GM18861 (cell line): ENCODE data around the gene HELZ.

ENCODE experiments used
- ATAC-seq: cut with Tn5 transposase; IDR thresholded peaks from one replicate; pipeline ENCODE4 v1.9.1; 2021; ENCODE audit not compliant: unreplicated experiment

HELZ gene

DNA sequence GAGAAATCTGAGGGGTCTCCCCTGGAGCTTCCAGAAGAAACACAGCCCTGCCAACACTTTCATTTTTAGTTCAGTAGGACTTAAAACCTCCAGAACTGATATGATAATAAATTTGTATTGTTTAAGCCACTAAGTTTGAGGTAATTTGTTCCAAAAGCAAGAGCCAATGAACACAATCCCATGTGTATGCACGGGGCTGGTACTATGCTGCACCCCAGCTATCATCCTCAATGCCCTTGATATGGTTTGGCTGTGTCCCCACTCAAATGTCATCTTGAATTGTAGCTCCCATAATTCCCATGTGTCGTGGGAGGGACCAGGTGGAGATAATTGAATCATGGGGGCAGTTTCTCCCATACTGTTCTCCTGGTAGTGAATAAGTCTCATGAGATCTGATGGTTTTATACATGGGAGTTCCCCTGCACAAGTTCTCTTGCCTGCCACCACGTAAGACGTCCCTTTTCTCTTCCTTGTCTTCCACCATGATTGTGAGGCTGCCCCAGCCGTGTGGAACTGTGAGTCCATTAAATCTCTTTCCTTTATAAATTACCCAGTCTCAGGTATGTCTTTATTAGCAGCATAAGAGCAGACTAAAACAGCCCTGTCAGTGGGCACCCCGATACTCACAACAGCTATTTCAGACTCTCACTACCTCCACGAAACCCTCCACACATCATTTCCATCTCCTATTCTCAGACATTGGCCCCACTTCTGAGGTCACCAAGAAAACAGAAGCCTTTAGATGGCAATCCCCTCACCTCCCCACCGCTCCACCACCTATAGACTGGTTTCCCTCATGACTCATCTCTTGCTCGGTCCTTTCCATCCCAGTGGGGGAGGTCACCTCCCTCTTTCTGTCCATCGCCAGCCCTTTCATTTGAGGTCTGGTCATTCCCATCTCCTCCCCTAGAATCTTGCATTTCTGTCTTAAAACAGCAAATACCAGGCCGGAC lies 209.6 kb downstream of the HELZ start:
- no peak for ATAC-seq

DNA sequence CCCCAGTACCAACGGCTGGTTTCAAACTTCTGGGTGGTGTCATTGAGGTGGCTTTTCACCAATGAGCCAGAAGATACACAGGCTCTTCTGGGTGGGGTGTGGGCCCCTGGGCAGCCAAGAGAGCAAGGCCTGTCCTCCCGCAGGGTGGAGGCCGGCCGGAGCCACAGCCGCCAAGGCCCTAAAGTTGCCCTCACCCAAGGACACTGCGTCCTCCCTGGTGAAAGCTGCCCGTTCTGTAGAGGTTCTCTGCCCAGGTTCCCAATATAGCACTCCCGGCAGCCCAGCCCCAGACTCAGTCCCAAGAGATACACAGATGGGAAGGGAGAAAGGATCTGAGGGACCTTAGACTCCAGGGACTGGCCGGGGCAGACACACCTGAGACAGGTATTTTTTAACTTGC lies 211.4 kb downstream of the HELZ start:
- ATAC-seq, result no peak

DNA sequence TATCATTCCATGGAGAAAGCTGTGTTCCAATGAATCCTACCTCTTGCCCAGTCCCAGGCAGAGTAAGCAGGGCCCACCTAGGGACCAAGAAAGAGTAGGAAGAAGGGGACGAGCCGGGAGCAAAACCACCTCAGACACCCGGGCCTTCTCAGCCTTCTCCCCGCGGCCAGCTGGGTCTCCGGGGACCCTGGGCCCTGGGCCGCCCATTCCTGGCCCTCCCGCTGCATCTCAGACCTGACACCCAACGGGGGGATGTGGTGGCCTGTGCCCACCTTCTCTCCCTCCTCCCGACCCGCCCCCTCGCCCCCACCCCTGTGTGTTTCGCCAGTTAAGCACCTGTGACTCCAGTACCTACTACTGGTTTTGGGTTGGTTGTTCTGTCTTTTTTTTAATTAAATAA lies 212.0 kb downstream of the HELZ start:
- no peak for ATAC-seq

DNA sequence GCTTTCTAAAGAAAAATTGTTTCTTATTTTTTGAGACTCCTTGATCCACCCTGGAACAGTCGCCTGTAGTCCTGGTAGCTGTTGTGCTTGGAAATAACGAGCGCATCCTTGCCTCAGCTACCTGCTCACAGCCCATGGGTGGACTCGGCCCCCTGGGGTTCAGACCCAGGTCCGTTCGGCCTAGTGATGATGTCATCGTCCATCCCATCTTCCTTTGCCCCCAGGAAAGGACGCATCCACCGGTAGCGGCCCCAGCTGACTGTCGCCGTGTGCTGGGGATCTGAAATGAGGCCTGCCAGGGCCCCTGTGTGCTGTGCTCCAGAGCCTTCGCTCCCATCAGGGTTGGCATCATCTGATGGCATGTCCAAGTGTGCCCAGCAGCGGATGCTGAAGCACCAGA lies 212.6 kb downstream of the HELZ start:
- no peak for ATAC-seq

DNA sequence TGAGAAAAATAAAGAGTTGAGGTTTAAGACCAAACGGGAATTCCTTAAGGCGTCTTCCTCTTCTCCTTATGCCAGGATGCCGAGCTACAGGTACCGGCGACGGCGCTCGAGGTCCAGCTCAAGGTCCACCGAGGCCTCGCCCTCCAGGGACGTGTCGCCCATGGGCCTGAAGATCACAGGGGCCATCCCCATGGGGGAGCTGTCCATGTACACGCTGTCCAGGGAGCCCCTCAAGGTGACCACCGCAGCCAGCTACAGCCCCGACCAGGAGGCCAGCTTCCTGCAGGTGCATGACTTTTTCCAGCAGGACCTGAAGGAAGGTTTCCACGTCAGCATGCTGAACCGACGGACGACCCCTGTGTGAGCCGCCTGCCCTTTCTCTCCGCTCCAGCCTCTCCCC lies 214.4 kb downstream of the HELZ start:
- ATAC-seq, result no peak

DNA sequence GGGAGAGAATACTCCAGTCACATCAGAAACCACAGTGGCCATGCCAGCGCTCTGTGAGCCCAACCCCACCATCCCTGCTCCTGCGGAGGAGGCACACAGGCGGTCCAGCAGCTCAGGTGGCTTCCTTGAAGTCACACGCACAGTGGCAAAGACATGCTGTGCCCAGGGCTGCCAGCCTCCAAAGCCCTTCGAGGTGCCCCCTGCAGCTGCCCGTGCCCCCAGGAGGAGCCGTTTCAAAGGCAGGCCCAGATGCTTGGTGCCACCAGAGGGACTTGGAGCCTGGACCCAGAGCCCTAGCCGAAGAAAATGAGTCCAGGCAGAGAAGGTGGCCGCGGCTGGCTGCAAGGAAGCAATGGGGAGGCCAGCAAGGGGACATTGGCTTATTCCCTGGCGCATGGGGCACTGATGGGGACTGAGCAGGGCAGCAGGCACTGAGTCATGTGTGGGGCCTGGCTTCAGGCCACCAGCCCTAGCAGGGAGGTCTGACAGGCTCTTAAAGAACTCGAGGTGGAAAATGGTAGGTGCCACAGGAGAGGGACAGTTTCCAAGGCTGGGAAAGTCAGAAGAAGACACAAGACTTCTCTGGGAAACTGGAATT lies 217.9 kb downstream of the HELZ start:
- no peak for ATAC-seq

DNA sequence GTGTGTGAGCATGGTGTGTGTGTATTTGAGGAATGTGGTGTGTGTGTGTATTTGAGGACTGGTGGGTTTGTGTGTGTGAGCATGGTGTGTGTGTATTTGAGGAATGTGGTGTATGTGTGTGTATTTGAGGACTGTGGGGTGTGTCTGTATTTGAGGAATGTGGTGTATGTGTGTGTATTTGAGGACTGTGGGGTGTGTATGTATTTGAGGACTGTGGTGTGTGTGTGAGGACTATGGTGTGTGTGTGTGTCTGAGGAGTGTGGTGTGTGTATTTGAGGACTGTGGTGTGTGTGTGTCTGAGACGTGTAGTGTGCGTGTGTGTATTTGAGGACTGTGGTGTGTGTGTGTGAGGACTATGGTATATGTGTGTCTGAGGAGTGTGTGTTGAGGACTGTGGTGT lies 218.7 kb downstream of the HELZ start:
- ATAC-seq, result no peak

DNA sequence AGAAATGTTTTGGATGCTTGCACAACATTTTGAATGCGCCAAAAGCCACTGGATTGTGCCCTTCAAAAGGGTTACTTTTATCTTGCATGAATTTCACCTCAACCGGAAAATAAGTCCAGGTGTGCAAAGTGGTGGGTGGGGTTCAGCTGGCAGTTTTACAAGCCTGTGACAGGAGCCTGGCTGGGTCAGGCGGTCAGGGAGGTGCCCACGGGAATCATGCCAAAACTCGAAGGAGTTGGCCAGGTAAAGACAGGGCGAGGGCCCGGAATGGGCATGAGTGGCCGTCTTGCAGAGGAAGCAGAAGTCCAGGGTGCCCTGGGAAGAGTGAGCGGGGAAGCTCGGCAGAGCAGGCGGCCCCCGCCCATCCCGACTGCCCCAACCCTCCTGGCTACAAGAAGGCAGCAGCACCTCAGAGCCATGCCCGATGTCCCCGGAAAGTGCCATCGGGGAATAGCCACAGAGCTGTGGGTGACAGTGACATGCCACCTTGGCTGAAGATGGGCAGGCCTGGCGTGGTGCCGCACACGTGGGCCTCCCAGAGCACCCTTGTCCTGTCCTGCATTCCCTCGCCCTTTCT lies 219.7 kb downstream of the HELZ start:
- no peak for ATAC-seq

DNA sequence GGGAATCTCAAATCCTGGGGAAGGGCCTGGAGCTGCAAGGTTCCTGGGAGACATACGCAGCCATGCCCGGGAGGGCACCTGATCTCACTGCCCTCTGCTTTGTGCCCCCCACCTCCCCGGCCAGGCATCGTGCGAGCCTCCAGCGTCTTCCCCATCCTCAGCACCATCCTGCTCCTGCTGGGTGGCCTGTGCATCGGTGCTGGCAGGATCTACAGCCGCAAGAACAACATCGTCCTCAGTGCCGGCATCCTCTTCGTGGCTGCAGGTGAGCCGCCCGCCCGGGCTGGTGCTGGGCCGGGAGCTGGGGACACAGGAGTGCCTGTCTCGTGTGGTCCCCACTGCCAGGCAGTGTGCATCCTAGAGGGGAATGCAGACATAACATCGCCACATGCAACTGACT lies 220.3 kb downstream of the HELZ start:
- ATAC-seq, result no peak

DNA sequence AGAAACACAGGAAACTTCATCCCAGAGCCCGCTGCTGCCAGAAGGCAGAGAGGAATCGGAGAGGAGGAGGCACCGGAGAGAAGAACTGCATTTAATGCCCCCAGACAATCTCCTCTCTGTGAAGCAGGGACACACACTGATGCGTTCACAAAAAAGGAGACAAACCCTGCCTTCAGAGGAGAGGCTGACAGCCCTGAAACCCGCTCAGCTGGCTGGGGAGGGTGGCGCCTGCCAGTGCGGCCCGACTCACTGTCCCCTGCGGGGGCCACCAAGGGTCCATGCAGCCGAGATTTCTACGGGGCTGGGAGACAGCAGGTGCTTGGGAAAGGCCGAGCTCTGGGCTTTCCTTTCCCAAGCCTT lies 222.6 kb downstream of the HELZ start:
- no peak for ATAC-seq

DNA sequence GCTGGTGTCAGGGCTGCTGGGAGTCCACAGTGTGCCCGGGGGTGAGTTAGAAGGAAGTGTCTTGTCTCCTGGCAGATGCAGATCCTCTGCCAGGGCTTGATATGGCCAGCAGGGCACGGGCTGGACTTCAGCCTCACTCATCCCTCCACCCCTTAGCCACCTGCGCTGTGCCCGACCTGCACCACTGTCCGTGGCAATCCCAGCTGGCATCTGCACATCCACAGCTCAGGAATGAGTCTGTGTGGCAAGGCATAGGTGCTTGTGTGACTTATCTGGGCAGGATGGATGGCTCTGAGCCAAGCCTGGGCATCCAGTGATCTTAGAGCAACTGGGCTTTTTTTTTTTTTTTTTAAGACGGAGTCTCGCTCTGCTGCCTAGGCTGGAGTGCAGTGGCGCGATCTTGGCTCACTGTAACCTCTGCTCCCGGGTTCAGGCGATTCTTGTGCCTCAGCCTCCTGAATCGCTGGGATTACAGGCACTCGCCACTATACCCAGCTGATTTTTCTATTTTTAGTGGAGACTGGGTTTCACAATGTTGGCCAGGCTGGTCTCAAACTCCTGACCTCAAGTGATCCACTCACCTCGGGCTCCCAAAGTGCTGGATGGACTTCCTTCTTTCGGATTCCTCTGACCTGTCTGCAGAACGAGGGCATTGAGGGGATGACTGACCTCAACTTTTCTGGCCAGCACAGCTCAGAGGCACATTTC lies 223.1 kb downstream of the HELZ start:
- no peak for ATAC-seq

DNA sequence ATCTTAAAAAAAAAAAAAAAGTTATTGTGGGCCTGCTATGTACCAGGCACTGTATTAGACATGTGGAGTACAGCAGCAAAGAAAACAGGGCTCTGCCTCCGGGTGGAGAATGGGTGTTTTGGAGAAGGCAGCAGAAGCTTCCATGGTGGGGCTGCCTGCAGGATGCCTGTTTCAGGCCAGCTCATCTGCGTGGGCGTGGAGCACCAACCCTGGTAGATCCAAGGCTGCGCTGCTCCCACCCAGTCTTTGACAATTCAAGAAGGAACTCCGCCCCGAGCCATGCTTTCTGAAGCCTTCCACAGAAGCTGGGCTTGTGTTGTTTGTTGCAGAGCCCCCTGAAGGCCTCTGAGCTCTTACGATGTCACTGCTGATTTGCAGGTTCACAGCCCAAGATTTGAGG lies 223.8 kb downstream of the HELZ start:
- no peak for ATAC-seq
